ENCODE measurements around the gene TOM1L2.
"Not testable (repeated sequence)": the region's sequence is repeated elsewhere in the genome, so short reads cannot be mapped to it uniquely, and the experiment has no call there.

TOM1L2 gene

GRCh38 chr17:18000030-18000408, 27.8 kb upstream of the TOM1L2 start:
- Histone ChIP-seq H3K4me3 (ENCODE audit: low read depth, low read length) (no peak overlapping the region), H3K9me3 (no peaks in the 10 kb centered on the region), H3K4me1 (no peaks in the 10 kb centered on the region), H3K27me3 (no peaks in the 10 kb centered on the region), H3K36me3 (no peaks in the 10 kb centered on the region)
- TF ChIP-seq, protein P1, sequence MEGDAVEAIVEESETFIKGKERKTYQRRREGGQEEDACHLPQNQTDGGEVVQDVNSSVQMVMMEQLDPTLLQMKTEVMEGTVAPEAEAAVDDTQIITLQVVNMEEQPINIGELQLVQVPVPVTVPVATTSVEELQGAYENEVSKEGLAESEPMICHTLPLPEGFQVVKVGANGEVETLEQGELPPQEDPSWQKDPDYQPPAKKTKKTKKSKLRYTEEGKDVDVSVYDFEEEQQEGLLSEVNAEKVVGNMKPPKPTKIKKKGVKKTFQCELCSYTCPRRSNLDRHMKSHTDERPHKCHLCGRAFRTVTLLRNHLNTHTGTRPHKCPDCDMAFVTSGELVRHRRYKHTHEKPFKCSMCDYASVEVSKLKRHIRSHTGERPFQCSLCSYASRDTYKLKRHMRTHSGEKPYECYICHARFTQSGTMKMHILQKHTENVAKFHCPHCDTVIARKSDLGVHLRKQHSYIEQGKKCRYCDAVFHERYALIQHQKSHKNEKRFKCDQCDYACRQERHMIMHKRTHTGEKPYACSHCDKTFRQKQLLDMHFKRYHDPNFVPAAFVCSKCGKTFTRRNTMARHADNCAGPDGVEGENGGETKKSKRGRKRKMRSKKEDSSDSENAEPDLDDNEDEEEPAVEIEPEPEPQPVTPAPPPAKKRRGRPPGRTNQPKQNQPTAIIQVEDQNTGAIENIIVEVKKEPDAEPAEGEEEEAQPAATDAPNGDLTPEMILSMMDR (IDR thresholded peaks at IDR 0.05; ENCODE audit: low read depth, low read length): no peak
- no peak for DNase-seq

DNA sequence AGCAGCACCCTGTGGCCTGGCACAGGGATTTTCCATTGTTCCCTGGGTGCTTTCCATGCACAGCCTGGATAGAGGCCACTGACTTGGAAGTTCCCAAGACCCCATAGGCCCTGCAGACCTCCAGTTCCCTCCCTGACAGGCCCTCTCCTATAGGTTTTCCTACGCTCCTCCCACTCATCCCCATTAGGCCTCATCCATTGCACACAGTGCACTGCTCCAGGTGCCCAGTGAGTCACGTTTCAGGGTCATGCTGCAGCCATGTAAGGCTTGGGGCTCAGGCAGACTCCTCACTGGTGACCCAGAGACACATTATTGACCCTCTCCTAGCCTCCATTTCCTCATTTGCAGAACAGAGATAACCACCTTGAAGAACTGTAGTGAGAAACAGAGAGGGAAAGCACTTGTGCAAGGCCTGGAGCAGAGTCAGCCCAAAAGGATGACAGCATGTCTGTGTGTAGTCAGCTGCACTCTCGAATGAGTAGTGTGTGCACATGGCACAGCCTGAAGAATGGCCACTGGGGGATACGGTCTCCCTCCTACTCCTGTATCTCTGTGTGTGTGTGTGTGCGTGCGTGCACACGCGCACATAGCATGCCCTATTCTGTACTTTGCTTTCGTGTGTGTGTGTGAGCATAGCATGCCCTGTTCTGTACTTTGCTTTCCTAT, 27.3 kb upstream of the TOM1L2 start:
- Histone ChIP-seq H3K36me3 (no peaks in the 10 kb centered on the region), H3K27me3 (no peaks in the 10 kb centered on the region), H3K9me3 (no peaks in the 10 kb centered on the region), H3K4me3 (ENCODE audit: low read depth, low read length) (no peak overlapping the region), H3K4me1 (peaks cover 2% of the 10 kb centered on the region; the same call in 1 of the 2 replicates)
- TF ChIP-seq, protein P1 (IDR thresholded peaks at IDR 0.05; ENCODE audit: low read depth, low read length): no peak
- DNase-seq: no peak

- no peak for DNase-seq
- Histone ChIP-seq H3K36me3 (no peaks in the 10 kb centered on the region), H3K27me3 (no peaks in the 10 kb centered on the region), H3K9me3 (no peaks in the 10 kb centered on the region), H3K4me3 (ENCODE audit: low read depth, low read length) (no peak overlapping the region), H3K4me1 (peaks cover 4% of the 10 kb centered on the region; the same call in 1 of the 2 replicates)
- TF ChIP-seq, protein P1 (IDR thresholded peaks at IDR 0.05; ENCODE audit: low read depth, low read length): no peak
Observed at GRCh38 chr17:17998934-17999333, 26.7 kb upstream of the TOM1L2 start.

- H3K4me1 ChIP-seq; H3K4me3 ChIP-seq (ENCODE audit: low read depth, low read length); H3K9me3 ChIP-seq; DNase-seq; H3K27me3 ChIP-seq; H3K36me3 ChIP-seq: not testable (repeated sequence)
Observed at GRCh38 chr17:17995887-17996286, 23.7 kb upstream of the TOM1L2 start.

GRCh38 chr17:17994271-17995069, 22.3 kb upstream of the TOM1L2 start:
- H3K36me3 ChIP-seq: no peaks in the 10 kb centered on the region
- peaks cover 4% of the 10 kb centered on the region; the same call in 1 of the 2 replicates for H3K4me1 ChIP-seq
- H3K9me3 ChIP-seq: no peaks in the 10 kb centered on the region
- peak; percentile 64 for DNase-seq
- no peaks in the 10 kb centered on the region for H3K27me3 ChIP-seq
- no peak overlapping the region for H3K4me3 ChIP-seq (ENCODE audit: low read depth, low read length)
- TF ChIP-seq, protein P1 (IDR thresholded peaks at IDR 0.05; ENCODE audit: low read depth, low read length): peak; percentile 49

- Histone ChIP-seq H3K4me3 (ENCODE audit: low read depth, low read length) (no peak overlapping the region), H3K9me3 (no peaks in the 10 kb centered on the region), H3K27me3 (no peaks in the 10 kb centered on the region), H3K36me3 (no peaks in the 10 kb centered on the region), H3K4me1 (peaks cover 4% of the 10 kb centered on the region; the same call in 1 of the 2 replicates)
- DNase-seq: no peak
- TF ChIP-seq, protein P1 (IDR thresholded peaks at IDR 0.05; ENCODE audit: low read depth, low read length): no peak
Observed at GRCh38 chr17:17993852-17994251, 21.7 kb upstream of the TOM1L2 start.
